AG04450 (cell line): ENCODE measurements around the gene RANBP10. TPM values are rescaled to one million over a fixed set of nuclear protein-coding genes. Genes with fewer than 3 reads are reported as not detected.

Source experiments
- CTCF ChIA-PET: fragments of 300-600, 350-600 bp; formaldehyde crosslinking; extraction: SDS; loops from one replicate; lab custom pipeline; 2022; ENCODE audit warnings: antibody characterized with exemption, inconsistent platforms; lab: Charles Lee
- POLR2A ChIA-PET: fragments of 350-600 bp; formaldehyde crosslinking; extraction: SDS; loops from one replicate; lab custom pipeline; 2021; ENCODE audit warnings: antibody characterized with exemption, inconsistent platforms; lab: Yijun Ruan, JAX
- DNase-seq: peaks from one replicate; pipeline ENCODE4 v3.0.0-alpha.2; 2011; ENCODE audit warnings: low read depth, low spot score
- H3K27ac ChIP-seq: one replicate; pipeline ENCODE4 v1.5.1; 2012; ENCODE audit warnings: low read depth, low read length, control low read depth
- H3K27me3 ChIP-seq: one replicate; pipeline ENCODE4 v1.6.0; 2012; ENCODE audit warnings: low read length; ENCODE audit not compliant: control insufficient read depth, insufficient read depth
- H3K4me3 ChIP-seq: 2 replicates; pipeline ENCODE4 v1.5.1; 2011; ENCODE audit warnings: mild to moderate bottlenecking, low read depth, low read length, control low read depth
- H3K9me3 ChIP-seq: 2 replicates; pipeline ENCODE4 v1.5.1; 2012; ENCODE audit warnings: low read length; ENCODE audit not compliant: control insufficient read depth, insufficient read depth
- polyA plus RNA-seq: library from polyadenylated mRNA; depleted of rRNA; stranded (reverse); fragments of >200 nt; gene quantifications from 2 replicates; pipeline ENCODE4 v1.2.3, GENCODE V29; 2011
- TF ChIP-seq, protein P1 (sequence below): IDR thresholded peaks from 2 replicates; pipeline ENCODE4 v1.5.1; 2011; ENCODE audit warnings: low read depth, low read length, control low read depth, inconsistent platforms

Gene RANBP10
- polyA plus RNA-seq, 1 experiment: 11.3 TPM

DNA sequence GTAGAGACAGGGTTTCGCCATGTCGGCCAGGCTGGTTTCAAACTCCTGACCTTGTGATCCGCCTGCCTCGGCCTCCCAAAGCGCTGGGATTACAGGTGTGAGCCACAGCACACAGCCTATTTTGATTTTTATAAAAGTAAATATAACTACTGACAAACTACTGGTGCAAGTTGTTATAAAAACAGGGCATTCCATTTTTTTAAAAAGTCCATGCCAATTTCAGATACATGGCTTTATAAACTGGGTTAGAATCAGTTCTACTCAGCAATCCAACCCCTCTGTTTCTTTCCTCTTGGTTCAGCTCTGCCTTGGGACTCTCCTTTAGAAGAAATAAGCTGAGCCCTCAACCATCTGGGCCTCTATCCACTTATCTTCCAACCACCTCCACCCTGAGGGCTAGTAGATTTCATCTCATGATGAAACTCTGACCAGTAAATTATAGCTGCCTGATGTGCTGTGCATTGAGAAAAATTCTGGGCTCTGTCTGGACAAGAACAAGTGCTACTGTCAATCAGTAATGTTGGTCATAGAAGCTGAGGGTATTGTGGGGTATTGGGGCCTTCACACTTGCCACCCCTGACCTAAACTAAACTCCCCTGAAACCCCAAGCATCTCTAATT lies 10.2 kb downstream of the RANBP10 start:
- Histone ChIP-seq H3K9me3 (no peaks in the 10 kb centered on the region), H3K27ac (no peak overlapping the region), H3K4me3 (no peak overlapping the region), H3K27me3 (no peaks in the 10 kb centered on the region)
- no peak for DNase-seq
- TF ChIP-seq, protein P1, sequence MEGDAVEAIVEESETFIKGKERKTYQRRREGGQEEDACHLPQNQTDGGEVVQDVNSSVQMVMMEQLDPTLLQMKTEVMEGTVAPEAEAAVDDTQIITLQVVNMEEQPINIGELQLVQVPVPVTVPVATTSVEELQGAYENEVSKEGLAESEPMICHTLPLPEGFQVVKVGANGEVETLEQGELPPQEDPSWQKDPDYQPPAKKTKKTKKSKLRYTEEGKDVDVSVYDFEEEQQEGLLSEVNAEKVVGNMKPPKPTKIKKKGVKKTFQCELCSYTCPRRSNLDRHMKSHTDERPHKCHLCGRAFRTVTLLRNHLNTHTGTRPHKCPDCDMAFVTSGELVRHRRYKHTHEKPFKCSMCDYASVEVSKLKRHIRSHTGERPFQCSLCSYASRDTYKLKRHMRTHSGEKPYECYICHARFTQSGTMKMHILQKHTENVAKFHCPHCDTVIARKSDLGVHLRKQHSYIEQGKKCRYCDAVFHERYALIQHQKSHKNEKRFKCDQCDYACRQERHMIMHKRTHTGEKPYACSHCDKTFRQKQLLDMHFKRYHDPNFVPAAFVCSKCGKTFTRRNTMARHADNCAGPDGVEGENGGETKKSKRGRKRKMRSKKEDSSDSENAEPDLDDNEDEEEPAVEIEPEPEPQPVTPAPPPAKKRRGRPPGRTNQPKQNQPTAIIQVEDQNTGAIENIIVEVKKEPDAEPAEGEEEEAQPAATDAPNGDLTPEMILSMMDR: no peak
- ChIA-PET POLR2A (no interaction called here), CTCF (no interaction called here)

DNA sequence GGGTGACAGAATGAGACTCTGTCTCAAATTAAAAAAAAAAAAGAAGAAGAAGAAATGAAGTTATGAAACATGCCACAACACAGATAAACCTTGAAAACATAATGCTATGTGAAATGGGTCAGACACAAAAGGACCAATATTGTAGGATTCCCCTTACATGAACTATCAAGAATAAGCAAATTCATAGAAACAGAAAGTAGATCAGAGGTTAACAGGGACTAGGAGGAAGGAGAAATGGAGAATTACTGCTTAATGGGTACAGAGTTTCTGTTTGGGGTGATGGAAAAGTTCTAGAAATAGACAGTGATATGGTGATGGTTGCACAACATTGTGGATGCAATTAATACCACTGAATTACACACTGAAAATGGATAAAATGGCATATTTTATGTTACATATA lies 16.3 kb downstream of the RANBP10 start:
- TF ChIP-seq, protein P1: no peak
- no peaks in the 10 kb centered on the region for H3K9me3 ChIP-seq
- H3K4me3 ChIP-seq: no peak overlapping the region
- ChIA-PET CTCF (no interaction called here), POLR2A (no interaction called here)
- H3K27ac ChIP-seq: no peak overlapping the region
- DNase-seq: no peak
- no peaks in the 10 kb centered on the region for H3K27me3 ChIP-seq

DNA sequence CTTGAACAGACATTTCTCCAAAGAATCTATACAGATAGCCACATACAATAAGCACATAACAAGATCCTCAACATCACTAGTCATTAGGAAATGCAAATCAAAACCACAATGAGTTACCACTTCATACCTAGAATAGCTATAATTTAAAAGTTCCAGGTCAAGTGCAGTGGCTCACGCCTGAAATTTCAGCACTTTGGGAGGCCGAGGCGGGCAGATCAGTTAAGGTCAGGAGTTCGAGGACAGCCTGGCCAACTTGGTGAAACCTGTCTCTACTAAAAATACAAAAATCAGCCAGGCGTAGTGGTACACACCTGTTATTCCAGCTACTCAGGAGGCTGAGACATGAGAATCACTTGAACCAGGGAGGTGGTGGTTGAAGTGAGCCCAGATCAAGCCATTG lies 19.9 kb downstream of the RANBP10 start:
- no peak overlapping the region for H3K4me3 ChIP-seq
- POLR2A ChIA-PET: no interaction called here
- TF ChIP-seq, protein P1: no peak
- no peak overlapping the region for H3K27ac ChIP-seq
- H3K27me3 ChIP-seq: no peaks in the 10 kb centered on the region
- H3K9me3 ChIP-seq: no peaks in the 10 kb centered on the region
- CTCF ChIA-PET: no interaction called here
- DNase-seq: no peak

DNA sequence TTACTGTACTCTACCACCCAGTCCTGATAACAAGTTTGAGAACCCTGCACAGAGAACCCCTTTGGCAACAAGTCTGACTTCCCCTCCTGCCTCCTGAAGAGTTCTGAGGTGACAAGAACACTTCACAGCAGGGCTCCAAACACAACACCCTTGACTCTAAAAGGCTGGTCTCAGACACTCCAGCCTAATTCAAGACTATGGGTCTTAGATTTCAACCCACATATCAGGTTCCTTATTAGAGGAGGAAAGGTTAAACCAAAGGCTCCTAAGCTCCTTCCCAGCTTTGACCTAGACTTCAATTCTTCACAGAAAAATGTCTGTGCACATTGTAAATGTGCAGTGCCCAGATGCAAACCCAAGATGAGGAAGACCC lies 23.0 kb downstream of the RANBP10 start:
- POLR2A ChIA-PET: no interaction called here
- CTCF ChIA-PET: interaction anchor here (0.8 kb wide), 1 partner anchor 111 kb away, joined by 3 read pairs; no protein-coding TSS in a partner anchor
- H3K27ac ChIP-seq: no peak overlapping the region
- no peak for DNase-seq
- H3K27me3 ChIP-seq: no peaks in the 10 kb centered on the region
- TF ChIP-seq, protein P1: no peak
- no peaks in the 10 kb centered on the region for H3K9me3 ChIP-seq
- no peak overlapping the region for H3K4me3 ChIP-seq

DNA sequence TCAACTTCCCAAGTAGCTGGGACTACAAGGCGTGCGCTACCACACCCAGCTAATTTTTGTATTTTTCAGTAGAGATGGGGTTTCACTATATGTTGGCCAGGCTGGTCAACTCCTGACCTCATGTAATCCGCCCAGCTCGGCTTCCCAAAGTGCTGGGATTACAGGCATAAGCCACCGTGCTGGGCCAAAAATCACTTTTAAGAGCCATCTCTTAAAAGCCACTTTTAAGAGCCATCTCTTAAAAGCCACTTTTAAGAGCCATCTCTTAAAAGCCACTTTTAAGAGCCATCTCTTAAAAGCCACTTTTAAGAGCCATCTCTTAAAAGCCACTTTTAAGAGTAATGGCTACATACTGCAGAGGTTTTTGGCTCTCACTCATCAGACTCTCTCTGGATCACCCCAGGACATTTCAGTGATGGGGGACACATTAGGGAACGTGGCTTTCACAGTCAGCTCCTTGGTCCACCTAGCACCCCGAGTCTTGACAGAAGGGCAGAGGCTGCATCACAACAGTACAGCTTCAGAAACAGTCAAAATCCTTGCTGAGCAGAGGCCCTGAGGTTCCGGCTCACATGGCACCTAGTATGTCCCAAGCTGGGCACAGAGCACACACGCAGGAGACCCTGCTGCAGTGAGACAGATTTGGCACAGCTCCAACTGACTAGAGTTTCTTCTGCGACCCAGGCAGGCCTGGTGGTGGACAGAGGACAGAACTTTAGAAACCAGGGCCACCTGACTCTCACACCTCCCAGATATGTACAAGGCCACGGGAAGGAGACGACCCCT lies 23.6 kb downstream of the RANBP10 start:
- ChIA-PET POLR2A (no interaction called here), CTCF (interaction anchor here (1.1 to 1.5 kb wide), 2 partner anchors 33 to 104 kb away, joined by 3 to 5 read pairs; no protein-coding TSS in a partner anchor)
- TF ChIP-seq, protein P1: no peak
- H3K9me3 ChIP-seq: no peaks in the 10 kb centered on the region
- H3K27me3 ChIP-seq: no peaks in the 10 kb centered on the region
- H3K27ac ChIP-seq: no peak overlapping the region
- no peak overlapping the region for H3K4me3 ChIP-seq
- DNase-seq: no peak
